HG03045 (cell line): ENCODE measurements around the gene RAB41.
"Not testable (repeated sequence)": the region's sequence is repeated elsewhere in the genome, so short reads cannot be mapped to it uniquely, and the experiment has no call there.

Experiments used
- ATAC-seq: cut with Tn5 transposase; IDR thresholded peaks from one replicate; pipeline ENCODE4 v1.9.1; 2021; ENCODE audit warnings: mild to moderate bottlenecking, moderate library complexity; ENCODE audit not compliant: unreplicated experiment

RAB41 gene

GRCh38 chrX:70289793-70290770 lies 8.1 kb downstream of the RAB41 start, which contains the start of the genes KIF4A and PDZD11:
Gene KIF4A (plus strand): TSS chrX:70290104. CDS start chrX:70290459, 355 bp downstream.
Gene PDZD11 (minus strand): TSS chrX:70289927. CDS start chrX:70289341, 586 bp downstream.
- peak; percentile 99 for ATAC-seq

GRCh38 chrX:70292788-70293187 lies 10.8 kb downstream of the RAB41 start:
- no peak for ATAC-seq

- no peak for ATAC-seq
Observed at GRCh38 chrX:70293621-70294020, 11.6 kb downstream of the RAB41 start.

- ATAC-seq: no peak
Observed at GRCh38 chrX:70301716-70302115, 19.7 kb downstream of the RAB41 start.

- ATAC-seq: no peak
Observed at GRCh38 chrX:70313503-70313902, 31.5 kb downstream of the RAB41 start.

GRCh38 chrX:70322784-70323183 lies 40.8 kb downstream of the RAB41 start:
- no peak for ATAC-seq

GRCh38 chrX:70323628-70324027 lies 41.7 kb downstream of the RAB41 start:
- not testable (repeated sequence) for ATAC-seq

- ATAC-seq: no peak
Observed at GRCh38 chrX:70324326-70324725, 42.4 kb downstream of the RAB41 start.

GRCh38 chrX:70331161-70331560 lies 49.2 kb downstream of the RAB41 start:
- no peak for ATAC-seq

- ATAC-seq: no peak
Observed at GRCh38 chrX:70332600-70332999, 50.6 kb downstream of the RAB41 start.
